Left renal cortex interstitium (tissue), 4 donors: ENCODE data around the gene PGAP3. TPM values are rescaled to one million over a fixed set of nuclear protein-coding genes. Genes with fewer than 3 reads are reported as not detected.

Experiments used
- DNase-seq, 4 donors: peaks; one replicate each; pipeline ENCODE4 v3.0.0-alpha.2; 2013; ENCODE audit warnings: low read depth in 4 of 4, low spot score in 2 of 4, missing footprints in 1 of 4
- polyA plus RNA-seq, 4 donors: library from polyadenylated mRNA; unstranded; fragments of 120-200 nt; gene quantifications; one replicate each; pipeline ENCODE4 v1.2.1, GENCODE V29; 2013; ENCODE audit not compliant: insufficient read length in 4 of 4

Gene PGAP3
- polyA plus RNA-seq, 4 donors, result 36.7 to 48.7 (median 43.1) TPM

DNA sequence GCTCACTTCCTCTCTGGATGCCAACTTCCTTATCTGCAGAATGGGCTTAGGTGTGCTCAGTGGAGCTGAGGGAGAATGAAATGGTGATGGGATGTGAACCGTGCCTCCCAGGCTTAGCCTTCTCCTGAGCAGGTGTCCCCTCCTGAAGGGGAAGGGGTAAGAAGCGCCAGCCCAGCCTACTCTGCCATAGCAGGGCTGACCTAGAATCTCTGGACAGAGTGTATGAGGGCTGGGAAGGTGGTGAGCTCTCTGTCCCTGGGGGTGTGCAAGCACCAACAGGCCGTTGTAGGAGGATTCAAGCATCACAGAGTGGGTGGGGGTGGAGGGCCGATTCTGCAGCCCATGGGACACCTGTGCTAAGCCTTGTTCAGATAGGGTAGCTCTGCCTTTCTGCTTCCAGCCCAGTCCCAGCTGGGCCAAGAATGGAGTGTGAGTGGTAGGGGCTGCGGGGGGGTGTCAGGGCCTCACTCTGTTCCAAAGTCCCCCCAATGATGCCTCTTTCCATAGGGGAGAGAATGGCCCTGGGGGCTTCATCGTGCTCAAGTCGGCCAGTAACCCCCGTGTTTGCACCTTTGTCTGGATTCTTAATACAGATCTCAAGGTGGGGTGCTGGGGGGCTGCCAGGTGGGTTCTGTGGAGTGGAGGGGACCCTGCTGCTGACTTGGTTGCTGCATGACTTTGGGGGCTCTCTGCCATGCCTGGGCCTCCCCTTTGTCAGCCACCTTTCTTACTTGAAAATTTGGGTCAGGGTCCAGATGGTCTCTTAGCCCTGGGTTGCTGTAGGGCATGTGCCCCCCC lies 25.9 kb downstream of the PGAP3 start:
- DNase-seq, result no peak

GRCh38 chr17:39660397-39661385 lies 27.2 kb downstream of the PGAP3 start:
- no peak for DNase-seq

DNA sequence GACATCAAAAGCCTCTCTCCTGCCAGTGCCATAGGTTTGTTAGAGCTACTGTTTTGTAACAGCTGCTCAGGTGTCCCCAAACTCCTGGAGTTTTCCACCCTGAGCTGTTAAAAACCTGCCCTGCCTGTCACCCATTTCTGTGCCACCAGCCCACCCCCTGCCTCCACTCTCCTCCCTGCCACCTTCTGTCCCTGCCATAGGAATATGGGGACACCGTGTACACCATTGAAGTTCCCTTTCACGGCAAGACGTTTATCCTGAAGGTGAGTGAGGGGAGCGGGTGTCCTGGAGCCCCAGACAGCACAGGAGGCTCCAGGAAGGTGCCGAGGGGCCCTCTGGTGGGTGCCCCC lies 27.9 kb downstream of the PGAP3 start:
- DNase-seq, result no peak

GRCh38 chr17:39659279-39660010 lies 28.4 kb downstream of the PGAP3 start:
- no peak for DNase-seq

DNA sequence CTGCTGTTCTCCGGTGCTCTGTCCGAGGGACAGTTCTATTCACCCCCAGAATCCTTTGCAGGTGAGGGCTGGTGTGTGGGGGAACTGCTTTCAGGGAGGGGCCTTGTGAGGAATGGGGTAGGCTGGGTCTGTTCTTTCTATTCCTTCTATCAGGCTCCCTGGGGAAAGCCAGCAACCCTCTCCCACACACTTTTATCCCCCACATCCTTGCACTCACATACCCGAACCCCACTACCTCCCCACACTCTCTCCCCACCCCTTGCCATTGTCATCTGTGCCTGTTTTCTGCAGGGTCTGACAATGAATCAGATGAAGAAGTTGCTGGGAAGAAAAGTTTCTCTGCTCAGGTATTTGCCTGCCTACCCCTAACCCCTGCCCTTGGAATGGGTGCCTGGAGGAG lies 29.1 kb downstream of the PGAP3 start:
- DNase-seq, result no peak

GRCh38 chr17:39658346-39658745 lies 29.5 kb downstream of the PGAP3 start:
- DNase-seq, result no peak

- DNase-seq, result no peak
Observed at GRCh38 chr17:39655105-39655504, 32.8 kb downstream of the PGAP3 start.

GRCh38 chr17:39653662-39654331 lies 34.1 kb downstream of the PGAP3 start:
- DNase-seq, result no peak

- DNase-seq, result no peak
Observed at GRCh38 chr17:39653316-39653661, 34.6 kb downstream of the PGAP3 start.

- DNase-seq, result no peak
Observed at GRCh38 chr17:39652587-39653315, 35.1 kb downstream of the PGAP3 start.

- no peak for DNase-seq
Observed at GRCh38 chr17:39651923-39652586, 35.8 kb downstream of the PGAP3 start.

GRCh38 chr17:39650121-39650579 lies 37.7 kb downstream of the PGAP3 start:
- DNase-seq, result no peak

- DNase-seq, result no peak
Observed at GRCh38 chr17:39648616-39649366, 39.1 kb downstream of the PGAP3 start.

- no peak for DNase-seq
Observed at GRCh38 chr17:39647256-39647655, 40.6 kb downstream of the PGAP3 start.

DNA sequence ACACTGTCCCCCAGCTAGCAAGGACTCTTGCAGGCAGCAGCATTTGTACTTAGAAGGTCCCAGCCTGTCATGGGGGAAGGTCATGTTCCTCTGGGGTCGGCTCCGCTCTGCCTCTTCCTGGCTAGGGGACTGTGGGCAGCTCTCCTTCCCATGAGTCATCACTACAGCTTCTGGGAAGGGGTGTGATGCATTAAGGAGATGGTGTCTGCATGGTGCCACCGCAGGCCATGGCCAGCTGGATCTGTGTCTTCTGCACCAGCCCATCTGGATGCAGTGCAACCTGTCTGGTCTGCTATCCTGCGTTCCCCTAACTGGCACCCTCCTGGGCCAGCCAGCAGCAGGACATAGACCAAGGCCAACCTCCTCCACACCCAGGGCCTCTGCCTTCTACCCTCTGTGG lies 44.6 kb downstream of the PGAP3 start:
- no peak for DNase-seq

- DNase-seq, result no peak
Observed at GRCh38 chr17:39642291-39643074, 45.4 kb downstream of the PGAP3 start.

DNA sequence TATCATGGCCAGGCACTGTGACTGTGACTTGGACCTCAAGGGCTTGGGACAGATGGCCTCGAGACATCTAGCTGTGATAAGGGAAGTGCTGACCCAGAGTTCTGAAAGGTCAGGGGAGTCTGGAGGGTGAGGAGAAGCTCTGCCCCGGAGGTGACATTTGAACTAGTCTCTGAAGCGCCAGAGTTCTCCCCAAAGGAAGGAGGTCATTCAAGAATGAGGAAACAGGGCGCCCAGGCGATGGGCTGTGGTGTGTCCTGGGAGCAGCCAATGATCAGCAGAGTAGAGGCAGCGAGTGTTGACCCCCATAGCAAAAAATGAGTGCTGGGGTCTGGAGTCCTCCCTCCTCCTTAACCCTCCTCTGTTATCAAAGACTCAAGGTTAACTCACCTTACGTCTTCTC lies 46.0 kb downstream of the PGAP3 start:
- DNase-seq, result no peak

DNA sequence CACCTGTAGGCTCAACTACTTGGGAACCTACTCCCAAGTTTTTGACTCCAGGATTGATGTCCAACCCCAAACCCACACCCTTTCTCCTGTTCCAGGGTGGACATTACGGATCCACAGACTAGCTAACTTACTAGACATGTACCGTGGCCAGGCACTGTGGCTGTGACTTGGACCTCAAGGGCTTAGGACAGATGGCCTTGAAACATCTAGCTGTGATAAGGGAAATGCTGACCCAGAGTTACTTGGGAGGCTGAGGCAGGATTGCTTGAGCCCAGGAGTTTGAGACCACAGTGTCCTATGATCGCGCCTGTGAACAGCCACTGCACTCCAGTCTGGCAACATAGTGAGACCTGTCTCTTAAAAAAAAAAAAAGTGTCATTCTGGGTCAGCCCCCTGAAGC lies 46.8 kb downstream of the PGAP3 start:
- DNase-seq, result no peak
